ENCODE results near the gene MUS81. TPM values are rescaled to one million over a fixed set of nuclear protein-coding genes. Genes with fewer than 3 reads are reported as not detected.

Gene MUS81
- total and polyA plus RNA-seq, 2 of the 13 experiments (the other 11 are each of a cell fraction or from before 2014, with no cell fraction given) = 25.6 to 30.2 TPM

DNA sequence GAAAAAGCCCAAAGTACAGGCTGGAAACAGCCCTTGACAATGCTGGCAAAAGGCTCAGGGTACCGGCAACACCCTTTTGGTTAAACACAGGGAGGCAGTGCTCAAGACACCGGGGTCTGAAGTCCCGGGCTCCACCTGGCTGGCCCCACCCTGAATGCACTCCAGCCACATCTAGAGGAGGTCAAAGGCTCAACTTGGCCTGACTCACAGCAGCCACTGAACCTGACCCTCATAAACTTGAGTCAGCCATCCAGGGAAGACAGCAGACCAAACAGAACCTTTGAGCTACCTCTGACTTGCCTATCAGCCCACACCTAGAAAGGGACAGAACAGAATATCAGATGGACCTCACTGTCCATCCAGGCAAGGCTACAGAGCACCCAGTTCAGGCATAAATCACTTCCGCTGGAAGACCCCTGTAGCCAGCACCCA, 6.1 kb upstream of the MUS81 start (continued):
- TF ChIP-seq, protein P1, sequence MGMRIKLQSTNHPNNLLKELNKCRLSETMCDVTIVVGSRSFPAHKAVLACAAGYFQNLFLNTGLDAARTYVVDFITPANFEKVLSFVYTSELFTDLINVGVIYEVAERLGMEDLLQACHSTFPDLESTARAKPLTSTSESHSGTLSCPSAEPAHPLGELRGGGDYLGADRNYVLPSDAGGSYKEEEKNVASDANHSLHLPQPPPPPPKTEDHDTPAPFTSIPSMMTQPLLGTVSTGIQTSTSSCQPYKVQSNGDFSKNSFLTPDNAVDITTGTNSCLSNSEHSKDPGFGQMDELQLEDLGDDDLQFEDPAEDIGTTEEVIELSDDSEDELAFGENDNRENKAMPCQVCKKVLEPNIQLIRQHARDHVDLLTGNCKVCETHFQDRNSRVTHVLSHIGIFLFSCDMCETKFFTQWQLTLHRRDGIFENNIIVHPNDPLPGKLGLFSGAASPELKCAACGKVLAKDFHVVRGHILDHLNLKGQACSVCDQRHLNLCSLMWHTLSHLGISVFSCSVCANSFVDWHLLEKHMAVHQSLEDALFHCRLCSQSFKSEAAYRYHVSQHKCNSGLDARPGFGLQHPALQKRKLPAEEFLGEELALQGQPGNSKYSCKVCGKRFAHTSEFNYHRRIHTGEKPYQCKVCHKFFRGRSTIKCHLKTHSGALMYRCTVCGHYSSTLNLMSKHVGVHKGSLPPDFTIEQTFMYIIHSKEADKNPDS (CRISPR knock-in tag; IDR thresholded peaks at IDR 0.05) = no peak
- TF ChIP-seq, protein P2, sequence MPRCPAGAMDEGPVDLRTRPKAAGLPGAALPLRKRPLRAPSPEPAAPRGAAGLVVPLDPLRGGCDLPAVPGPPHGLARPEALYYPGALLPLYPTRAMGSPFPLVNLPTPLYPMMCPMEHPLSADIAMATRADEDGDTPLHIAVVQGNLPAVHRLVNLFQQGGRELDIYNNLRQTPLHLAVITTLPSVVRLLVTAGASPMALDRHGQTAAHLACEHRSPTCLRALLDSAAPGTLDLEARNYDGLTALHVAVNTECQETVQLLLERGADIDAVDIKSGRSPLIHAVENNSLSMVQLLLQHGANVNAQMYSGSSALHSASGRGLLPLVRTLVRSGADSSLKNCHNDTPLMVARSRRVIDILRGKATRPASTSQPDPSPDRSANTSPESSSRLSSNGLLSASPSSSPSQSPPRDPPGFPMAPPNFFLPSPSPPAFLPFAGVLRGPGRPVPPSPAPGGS (CRISPR knock-in tag; IDR thresholded peaks at IDR 0.05) = no peak
- TF ChIP-seq ARNTL (CRISPR knock-in tag; IDR thresholded peaks at IDR 0.05) = no peak
- no peak for TF ChIP-seq ZNF484 (CRISPR knock-in tag; IDR thresholded peaks at IDR 0.05; ENCODE audit: borderline replicate concordance, low read depth)
- TF ChIP-seq ETV5 (CRISPR knock-in tag; IDR thresholded peaks at IDR 0.05; ENCODE audit: borderline replicate concordance) = no peak
- TF ChIP-seq, protein P3, sequence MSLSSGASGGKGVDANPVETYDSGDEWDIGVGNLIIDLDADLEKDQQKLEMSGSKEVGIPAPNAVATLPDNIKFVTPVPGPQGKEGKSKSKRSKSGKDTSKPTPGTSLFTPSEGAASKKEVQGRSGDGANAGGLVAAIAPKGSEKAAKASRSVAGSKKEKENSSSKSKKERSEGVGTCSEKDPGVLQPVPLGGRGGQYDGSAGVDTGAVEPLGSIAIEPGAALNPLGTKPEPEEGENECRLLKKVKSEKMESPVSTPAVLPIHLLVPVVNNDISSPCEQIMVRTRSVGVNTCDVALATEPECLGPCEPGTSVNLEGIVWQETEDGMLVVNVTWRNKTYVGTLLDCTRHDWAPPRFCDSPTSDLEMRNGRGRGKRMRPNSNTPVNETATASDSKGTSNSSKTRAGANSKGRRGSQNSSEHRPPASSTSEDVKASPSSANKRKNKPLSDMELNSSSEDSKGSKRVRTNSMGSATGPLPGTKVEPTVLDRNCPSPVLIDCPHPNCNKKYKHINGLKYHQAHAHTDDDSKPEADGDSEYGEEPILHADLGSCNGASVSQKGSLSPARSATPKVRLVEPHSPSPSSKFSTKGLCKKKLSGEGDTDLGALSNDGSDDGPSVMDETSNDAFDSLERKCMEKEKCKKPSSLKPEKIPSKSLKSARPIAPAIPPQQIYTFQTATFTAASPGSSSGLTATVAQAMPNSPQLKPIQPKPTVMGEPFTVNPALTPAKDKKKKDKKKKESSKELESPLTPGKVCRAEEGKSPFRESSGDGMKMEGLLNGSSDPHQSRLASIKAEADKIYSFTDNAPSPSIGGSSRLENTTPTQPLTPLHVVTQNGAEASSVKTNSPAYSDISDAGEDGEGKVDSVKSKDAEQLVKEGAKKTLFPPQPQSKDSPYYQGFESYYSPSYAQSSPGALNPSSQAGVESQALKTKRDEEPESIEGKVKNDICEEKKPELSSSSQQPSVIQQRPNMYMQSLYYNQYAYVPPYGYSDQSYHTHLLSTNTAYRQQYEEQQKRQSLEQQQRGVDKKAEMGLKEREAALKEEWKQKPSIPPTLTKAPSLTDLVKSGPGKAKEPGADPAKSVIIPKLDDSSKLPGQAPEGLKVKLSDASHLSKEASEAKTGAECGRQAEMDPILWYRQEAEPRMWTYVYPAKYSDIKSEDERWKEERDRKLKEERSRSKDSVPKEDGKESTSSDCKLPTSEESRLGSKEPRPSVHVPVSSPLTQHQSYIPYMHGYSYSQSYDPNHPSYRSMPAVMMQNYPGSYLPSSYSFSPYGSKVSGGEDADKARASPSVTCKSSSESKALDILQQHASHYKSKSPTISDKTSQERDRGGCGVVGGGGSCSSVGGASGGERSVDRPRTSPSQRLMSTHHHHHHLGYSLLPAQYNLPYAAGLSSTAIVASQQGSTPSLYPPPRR (CRISPR knock-in tag; IDR thresholded peaks at IDR 0.05; ENCODE audit: borderline replicate concordance) = peak; percentile 56; the same call in 1 of the 2 replicates
- TF ChIP-seq PPARG (CRISPR knock-in tag; conservative IDR thresholded peaks at IDR 0.05) = peak; percentile 62; the same call in 1 of the 2 replicates
- TF ChIP-seq, protein P4, sequence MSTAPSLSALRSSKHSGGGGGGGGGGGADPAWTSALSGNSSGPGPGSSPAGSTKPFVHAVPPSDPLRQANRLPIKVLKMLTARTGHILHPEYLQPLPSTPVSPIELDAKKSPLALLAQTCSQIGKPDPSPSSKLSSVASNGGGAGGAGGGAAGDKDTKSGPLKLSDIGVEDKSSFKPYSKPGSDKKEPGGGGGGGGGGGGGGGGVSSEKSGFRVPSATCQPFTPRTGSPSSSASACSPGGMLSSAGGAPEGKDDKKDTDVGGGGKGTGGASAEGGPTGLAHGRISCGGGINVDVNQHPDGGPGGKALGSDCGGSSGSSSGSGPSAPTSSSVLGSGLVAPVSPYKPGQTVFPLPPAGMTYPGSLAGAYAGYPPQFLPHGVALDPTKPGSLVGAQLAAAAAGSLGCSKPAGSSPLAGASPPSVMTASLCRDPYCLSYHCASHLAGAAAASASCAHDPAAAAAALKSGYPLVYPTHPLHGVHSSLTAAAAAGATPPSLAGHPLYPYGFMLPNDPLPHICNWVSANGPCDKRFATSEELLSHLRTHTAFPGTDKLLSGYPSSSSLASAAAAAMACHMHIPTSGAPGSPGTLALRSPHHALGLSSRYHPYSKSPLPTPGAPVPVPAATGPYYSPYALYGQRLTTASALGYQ (CRISPR knock-in tag; IDR thresholded peaks at IDR 0.05) = no peak
- TF ChIP-seq SNRNP70 (IDR thresholded peaks at IDR 0.05; ENCODE audit: low read depth, low read length) = no peak
- TF ChIP-seq ZNF589 (CRISPR knock-in tag; conservative IDR thresholded peaks at IDR 0.05) = no peak
- TF ChIP-seq IRF2 (CRISPR knock-in tag; IDR thresholded peaks at IDR 0.05) = no peak
- TF ChIP-seq, protein P5, sequence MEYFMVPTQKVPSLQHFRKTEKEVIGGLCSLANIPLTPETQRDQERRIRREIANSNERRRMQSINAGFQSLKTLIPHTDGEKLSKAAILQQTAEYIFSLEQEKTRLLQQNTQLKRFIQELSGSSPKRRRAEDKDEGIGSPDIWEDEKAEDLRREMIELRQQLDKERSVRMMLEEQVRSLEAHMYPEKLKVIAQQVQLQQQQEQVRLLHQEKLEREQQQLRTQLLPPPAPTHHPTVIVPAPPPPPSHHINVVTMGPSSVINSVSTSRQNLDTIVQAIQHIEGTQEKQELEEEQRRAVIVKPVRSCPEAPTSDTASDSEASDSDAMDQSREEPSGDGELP (IDR thresholded peaks at IDR 0.05; ENCODE audit: borderline replicate concordance, low read depth) = peak; percentile 32; the same call in 1 of the 2 replicates
- no peak for TF ChIP-seq SMAD1 (CRISPR knock-in tag; IDR thresholded peaks at IDR 0.05; ENCODE audit: borderline replicate concordance, low read depth)
- TF ChIP-seq CEBPG (CRISPR knock-in tag; IDR thresholded peaks at IDR 0.05) = no peak
- TF ChIP-seq, protein P6, sequence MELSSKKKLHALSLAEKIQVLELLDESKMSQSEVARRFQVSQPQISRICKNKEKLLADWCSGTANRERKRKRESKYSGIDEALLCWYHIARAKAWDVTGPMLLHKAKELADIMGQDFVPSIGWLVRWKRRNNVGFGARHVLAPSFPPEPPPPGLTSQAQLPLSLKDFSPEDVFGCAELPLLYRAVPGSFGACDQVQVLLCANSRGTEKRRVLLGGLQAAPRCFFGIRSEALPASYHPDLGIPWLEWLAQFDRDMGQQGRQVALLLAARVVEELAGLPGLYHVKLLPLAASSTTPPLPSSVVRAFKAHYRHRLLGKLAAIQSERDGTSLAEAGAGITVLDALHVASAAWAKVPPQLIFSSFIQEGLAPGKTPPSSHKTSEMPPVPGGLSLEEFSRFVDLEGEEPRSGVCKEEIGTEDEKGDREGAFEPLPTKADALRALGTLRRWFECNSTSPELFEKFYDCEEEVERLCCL (CRISPR knock-in tag; IDR thresholded peaks at IDR 0.05; ENCODE audit: borderline replicate concordance) = no peak
- TF ChIP-seq ZNF34 (CRISPR knock-in tag; IDR thresholded peaks at IDR 0.05; ENCODE audit: borderline replicate concordance) = no peak
- no peak for TF ChIP-seq GTF3A (CRISPR knock-in tag; conservative IDR thresholded peaks at IDR 0.05)
- TF ChIP-seq HNF4A (CRISPR knock-in tag; IDR thresholded peaks at IDR 0.05) = peak; percentile 85

Measured in HepG2 (cell line).